ENCODE results near the gene GRHL1.
"Not testable (repeated sequence)": the region's sequence is repeated elsewhere in the genome, so short reads cannot be mapped to it uniquely, and the experiment has no call there.

GRHL1 gene

DNA sequence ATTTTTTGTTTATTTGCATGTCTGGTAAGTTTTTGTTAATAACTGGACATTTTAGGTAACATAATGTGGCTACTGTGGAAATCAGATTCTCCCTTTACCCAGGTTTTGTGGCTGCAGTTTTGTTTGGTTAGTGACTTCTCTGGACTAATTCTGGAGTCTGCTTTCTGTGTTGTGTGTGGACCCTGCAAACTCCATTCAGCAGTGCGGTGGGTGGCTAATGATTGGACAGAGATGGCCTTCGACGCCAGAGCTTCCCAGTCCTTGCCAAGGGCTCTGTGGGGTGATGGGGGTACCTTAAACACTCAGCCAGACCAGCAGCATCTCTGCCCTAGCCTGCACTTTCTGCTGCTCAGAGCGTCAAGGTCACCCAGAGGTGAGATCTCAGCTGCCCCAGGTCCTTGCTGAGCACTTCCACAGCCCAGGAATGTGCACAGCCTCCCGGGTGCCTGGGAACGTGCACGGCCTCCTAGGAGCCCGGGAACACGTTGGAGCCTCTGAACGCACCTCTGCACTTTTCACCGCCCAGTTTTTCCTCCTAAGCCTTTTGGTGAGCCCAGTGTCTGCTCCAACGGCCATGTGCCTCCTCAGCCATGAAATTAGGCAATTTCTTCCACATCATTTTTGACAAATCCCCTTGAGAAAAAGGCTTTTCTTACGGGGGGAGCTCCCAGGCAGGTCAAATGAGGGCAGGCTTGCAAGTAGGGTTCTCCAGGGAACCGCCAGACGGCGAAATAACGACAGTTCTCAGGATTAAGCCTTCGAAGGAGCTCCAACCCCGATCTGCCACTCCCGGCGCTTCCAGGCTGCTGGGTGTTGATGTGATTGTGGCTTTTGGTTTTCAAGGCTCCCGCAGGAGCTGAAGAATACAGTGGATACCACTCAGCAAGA, 56.7 kb downstream of the GRHL1 start:
- TF ChIP-seq, protein P1, sequence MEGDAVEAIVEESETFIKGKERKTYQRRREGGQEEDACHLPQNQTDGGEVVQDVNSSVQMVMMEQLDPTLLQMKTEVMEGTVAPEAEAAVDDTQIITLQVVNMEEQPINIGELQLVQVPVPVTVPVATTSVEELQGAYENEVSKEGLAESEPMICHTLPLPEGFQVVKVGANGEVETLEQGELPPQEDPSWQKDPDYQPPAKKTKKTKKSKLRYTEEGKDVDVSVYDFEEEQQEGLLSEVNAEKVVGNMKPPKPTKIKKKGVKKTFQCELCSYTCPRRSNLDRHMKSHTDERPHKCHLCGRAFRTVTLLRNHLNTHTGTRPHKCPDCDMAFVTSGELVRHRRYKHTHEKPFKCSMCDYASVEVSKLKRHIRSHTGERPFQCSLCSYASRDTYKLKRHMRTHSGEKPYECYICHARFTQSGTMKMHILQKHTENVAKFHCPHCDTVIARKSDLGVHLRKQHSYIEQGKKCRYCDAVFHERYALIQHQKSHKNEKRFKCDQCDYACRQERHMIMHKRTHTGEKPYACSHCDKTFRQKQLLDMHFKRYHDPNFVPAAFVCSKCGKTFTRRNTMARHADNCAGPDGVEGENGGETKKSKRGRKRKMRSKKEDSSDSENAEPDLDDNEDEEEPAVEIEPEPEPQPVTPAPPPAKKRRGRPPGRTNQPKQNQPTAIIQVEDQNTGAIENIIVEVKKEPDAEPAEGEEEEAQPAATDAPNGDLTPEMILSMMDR (conservative IDR thresholded peaks at IDR 0.05; ENCODE audit: low read depth, low read length): peak; percentile 50
- no peak overlapping the region for H3K4me3 ChIP-seq (ENCODE audit: low read length)
- peak; percentile 76 for DNase-seq (ENCODE audit: low read depth)

DNA sequence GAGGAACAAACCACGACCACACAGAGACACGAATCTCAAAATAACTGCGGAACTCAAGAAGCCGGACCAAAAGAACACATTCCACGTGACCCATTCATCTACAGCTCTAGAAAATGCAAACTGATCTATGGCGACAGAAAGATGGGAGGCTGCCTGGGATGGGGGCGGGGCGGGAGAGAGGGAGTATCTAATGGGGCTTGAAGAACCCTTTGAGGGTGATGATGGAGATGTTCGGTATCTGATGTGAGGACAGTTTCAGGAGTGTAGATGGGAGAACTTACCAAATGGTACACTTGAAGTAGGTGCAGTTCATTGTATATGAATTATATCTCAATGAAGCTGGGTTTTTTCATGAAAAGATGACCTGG, 57.3 kb downstream of the GRHL1 start:
- H3K4me3 ChIP-seq (ENCODE audit: low read length): no peak overlapping the region
- TF ChIP-seq, protein P1 (conservative IDR thresholded peaks at IDR 0.05; ENCODE audit: low read depth, low read length): no peak
- no peak for DNase-seq (ENCODE audit: low read depth)

DNA sequence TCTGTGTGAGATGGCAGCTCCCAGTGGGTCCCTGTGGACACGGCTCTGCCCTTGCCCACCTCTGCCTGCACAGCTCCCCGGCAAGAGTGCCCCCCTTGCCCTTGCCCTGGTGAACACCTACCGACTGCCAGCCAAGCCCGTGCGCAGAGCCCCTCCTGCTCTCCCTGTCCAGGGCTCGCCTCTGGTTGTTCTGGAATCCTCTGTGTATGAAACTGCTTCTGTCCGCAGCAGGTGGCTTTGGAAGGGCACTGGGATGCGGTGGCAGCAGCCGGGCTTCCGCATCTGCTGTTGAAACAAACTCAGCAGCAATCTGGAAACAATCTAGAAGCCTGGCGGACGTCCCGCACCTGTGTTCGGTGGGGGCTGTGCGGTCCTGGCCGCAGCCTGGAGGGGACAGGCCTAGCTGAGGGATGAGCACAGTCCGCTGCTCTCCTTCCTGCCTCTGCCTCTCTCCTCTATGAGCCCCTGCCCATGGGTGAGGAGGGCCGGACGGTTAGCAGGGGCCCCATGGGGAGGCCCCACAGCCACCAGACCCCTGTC, 57.8 kb downstream of the GRHL1 start:
- TF ChIP-seq, protein P1 (conservative IDR thresholded peaks at IDR 0.05; ENCODE audit: low read depth, low read length): no peak
- no peak for DNase-seq (ENCODE audit: low read depth)
- no peak overlapping the region for H3K4me3 ChIP-seq (ENCODE audit: low read length)

DNA sequence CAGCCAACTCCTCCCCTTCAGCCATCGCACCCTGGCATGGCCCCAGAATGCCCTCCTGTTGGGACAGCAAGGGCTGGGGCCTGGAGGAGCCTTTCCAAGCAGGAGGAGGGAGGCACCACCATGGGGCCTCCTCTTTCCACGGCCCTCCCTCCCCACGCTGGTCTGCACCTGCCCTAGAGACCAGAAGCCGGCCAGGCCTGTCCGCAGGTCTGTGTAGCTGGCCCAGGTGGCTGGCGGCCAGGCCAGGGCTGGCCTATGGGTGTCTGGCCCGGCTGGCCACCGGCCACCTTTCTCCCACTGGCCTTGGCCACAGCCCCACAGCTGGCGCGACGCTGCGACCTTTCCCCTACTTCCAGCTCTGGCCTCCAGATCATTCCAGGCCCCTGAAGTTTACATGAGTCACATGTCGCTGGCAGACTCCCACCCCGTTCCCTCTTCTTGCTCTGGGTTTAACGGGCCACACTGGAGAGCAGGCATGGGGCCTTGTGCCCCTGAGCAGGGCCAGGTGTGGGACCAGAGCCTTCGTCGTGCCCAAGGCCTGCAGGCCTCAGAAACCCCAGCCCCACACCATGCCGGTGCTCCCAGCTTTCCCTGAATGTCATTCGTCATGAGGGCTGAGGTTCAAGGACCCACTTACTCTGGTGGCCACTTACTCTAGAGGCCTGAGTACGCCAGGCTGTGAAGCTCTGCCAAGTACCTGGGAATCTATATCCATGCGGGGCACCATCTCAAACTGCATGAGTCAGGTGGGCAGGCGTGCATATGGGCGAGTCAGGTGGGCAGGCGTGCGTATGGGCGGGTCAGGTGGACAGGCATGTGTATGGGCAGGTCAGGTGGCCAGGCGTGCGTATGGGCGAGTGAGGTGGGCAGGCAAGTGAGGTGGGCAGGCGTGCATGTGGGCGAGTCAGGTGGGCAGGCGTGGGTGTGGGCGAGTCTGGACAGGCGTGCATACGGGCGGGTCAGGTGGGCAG, 58.6 kb downstream of the GRHL1 start:
- TF ChIP-seq, protein P1 (conservative IDR thresholded peaks at IDR 0.05; ENCODE audit: low read depth, low read length): no peak
- no peak overlapping the region for H3K4me3 ChIP-seq (ENCODE audit: low read length)
- peak; percentile 27 for DNase-seq (ENCODE audit: low read depth)

DNA sequence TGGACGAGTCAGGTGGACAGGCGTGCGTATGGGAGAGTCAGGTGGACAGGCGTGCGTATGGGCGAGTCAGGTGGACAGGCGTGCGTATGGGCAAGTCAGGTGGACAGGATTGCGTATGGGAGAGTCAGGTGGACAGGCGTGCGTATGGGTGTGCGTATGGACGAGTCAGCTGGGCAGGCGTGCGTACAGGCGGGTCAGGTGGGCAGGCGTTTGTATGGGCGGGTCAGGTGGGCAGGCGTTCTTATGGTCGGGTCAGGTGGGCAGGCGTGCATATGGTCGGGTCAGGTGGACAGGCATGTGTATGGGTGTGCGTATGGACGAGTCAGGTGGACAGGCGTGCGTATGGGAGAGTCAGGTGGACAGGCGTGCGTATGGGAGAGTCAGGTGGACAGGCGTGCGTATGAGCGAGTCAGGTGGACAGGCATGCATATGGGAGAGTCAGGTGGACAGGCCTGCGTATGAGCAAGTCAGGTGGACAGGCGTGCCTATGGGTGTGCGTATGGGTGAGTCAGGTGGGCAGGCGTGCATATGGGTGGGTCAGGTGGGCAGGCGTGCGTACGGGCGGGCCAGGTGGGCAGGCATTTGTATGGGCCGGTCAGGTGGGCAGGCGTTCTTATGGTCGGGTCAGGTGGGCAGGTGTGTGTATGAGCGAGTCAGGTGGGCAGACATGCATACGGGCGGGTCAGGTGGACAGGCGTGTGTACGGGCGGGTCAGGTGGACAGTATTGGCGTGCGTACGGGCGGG, 59.5 kb downstream of the GRHL1 start:
- DNase-seq (ENCODE audit: low read depth); H3K4me3 ChIP-seq (ENCODE audit: low read length): not testable (repeated sequence)

DNA sequence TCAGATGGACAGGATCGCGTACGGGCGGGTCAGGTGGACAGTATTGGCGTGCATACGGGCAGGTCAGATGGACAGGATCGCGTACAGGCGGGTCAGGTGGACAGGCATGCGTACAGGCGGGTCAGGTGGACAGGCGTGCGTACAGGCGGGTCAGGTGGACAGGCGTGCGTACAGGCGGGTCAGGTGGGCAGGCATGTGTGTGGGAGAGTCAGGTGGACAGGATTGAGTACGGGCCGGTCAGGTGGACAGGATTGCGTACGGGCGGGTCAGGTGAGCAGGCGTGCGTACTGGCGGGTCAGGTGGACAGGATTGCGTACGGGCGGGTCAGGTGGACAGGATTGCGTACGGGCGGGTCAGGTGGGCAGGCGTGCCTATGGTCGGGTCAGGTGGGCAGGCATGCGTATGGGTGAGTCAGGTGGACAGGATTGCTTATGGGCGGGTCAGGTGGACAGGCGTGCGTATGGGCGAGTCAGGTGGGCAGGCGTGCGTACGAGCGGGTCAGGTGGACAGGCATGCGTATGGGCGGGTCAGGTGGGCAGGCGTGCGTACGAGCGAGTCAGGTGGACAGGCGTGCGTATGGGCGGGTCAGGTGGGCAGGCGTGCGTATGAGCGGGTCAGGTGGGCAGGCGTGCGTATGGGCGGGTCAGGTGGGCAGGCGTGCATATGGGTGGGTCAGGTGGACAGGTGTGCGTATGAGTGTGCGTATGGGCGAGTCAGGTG, 60.3 kb downstream of the GRHL1 start:
- not testable (repeated sequence) for H3K4me3 ChIP-seq (ENCODE audit: low read length); DNase-seq (ENCODE audit: low read depth)

DNA sequence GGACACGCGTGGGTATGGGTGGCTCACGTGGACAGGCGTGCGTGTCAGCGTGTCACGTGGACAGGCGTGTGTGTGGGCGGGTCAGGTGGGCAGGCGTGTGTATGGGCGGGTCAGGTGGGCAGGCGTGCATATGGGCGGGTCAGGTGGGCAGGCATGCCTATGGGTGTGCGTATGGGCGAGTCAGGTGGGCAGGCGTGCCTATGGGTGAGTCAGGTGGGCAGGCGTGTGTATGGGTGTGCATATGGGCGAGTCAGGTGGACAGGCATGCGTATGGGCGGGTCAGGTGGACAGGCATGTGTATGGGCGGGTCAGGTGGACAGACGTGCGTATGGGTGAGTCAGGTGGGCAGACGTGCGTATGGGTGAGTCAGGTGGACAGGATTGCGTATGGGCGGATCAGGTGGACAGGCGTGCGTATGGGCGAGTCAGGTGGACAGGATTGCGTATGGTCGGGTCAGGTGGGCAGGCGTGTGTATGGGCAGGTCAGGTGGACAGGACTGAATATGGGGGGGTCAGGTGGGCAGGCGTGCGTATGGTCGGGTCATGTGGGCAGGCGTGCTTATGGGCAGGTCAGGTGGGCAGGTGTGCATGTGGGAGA, 61.0 kb downstream of the GRHL1 start:
- DNase-seq (ENCODE audit: low read depth); H3K4me3 ChIP-seq (ENCODE audit: low read length): not testable (repeated sequence)
